COLO829 (cell line): ENCODE results near the gene GLRX5.
A peak's percentile ranks its signal among the peaks of the same experiment; 100 is the strongest.
"Not testable (repeated sequence)": the region's sequence is repeated elsewhere in the genome, so short reads cannot be mapped to it uniquely, and the experiment has no call there.

Source experiments
- DNase-seq: peaks from one replicate; pipeline ENCODE4 v3.0.0; 2012; ENCODE audit warnings: low spot score

GLRX5 gene

GRCh38 chr14:95499354-95499750 is 35.5 kb upstream of the GLRX5 start:
- DNase-seq = no peak

GRCh38 chr14:95500201-95500681 is 34.6 kb upstream of the GLRX5 start:
- peak; percentile 83 for DNase-seq

- DNase-seq = peak; percentile 72
These were observed 34.0 kb upstream of the GLRX5 start for GRCh38 chr14:95500772-95501401.

GRCh38 chr14:95502381-95502950 is 32.4 kb upstream of the GLRX5 start:
- no peak for DNase-seq

GRCh38 chr14:95503365-95504134 is 31.3 kb upstream of the GLRX5 start:
- DNase-seq = no peak

- no peak for DNase-seq
These were observed 30.5 kb upstream of the GLRX5 start for GRCh38 chr14:95504135-95505029.

- no peak for DNase-seq
These were observed 29.7 kb upstream of the GLRX5 start for GRCh38 chr14:95505030-95505589.

- DNase-seq = peak; percentile 93
These were observed 27.7 kb upstream of the GLRX5 start for GRCh38 chr14:95507174-95507573.

GRCh38 chr14:95507701-95508103 is 27.1 kb upstream of the GLRX5 start:
- DNase-seq = peak; percentile 68

- DNase-seq = no peak
These were observed 26.5 kb upstream of the GLRX5 start for GRCh38 chr14:95508377-95508776.

- no peak for DNase-seq
These were observed 25.4 kb upstream of the GLRX5 start for GRCh38 chr14:95509495-95509894.

- DNase-seq = not testable (repeated sequence)
These were observed 24.5 kb upstream of the GLRX5 start for GRCh38 chr14:95510344-95510743.

GRCh38 chr14:95510804-95511203 is 24.0 kb upstream of the GLRX5 start:
- DNase-seq = no peak

GRCh38 chr14:95511687-95512086 is 23.2 kb upstream of the GLRX5 start:
- no peak for DNase-seq

- no peak for DNase-seq
These were observed 21.6 kb upstream of the GLRX5 start for GRCh38 chr14:95513291-95513690.

GRCh38 chr14:95514131-95515079 is 20.4 kb upstream of the GLRX5 start:
- no peak for DNase-seq

- DNase-seq = no peak
These were observed 19.8 kb upstream of the GLRX5 start for GRCh38 chr14:95515080-95515489.

- no peak for DNase-seq
These were observed 19.0 kb upstream of the GLRX5 start for GRCh38 chr14:95515596-95516552.

- DNase-seq = no peak
These were observed 18.2 kb upstream of the GLRX5 start, which contains the start of gene SYNE3 for GRCh38 chr14:95516554-95517181. TSS of gene SYNE3 (minus strand) at chr14:95516650. CDS start at chr14:95475821, 40,829 bp downstream.
